ENCODE measurements around the gene CTBS.

DNA sequence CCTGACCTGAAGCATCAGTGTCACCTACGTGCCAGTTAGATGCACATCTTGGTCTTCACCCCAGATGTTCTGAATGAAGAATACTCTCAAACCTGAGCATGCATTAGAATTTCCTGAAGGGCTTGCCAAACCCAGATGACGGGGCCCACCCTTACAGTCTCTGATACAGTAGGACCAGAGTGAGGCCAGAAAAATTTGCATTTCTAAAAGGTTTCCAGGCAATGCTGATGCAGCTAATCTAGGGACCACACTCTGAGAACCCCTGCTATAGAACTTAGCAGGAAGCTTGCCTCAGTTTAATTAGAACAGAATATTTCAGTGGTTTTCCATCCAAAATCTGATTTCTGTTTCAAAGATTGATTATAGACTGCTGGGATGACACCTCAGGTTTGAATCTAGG lies 9.9 kb upstream of the CTBS start:
- TF ChIP-seq, protein P1, sequence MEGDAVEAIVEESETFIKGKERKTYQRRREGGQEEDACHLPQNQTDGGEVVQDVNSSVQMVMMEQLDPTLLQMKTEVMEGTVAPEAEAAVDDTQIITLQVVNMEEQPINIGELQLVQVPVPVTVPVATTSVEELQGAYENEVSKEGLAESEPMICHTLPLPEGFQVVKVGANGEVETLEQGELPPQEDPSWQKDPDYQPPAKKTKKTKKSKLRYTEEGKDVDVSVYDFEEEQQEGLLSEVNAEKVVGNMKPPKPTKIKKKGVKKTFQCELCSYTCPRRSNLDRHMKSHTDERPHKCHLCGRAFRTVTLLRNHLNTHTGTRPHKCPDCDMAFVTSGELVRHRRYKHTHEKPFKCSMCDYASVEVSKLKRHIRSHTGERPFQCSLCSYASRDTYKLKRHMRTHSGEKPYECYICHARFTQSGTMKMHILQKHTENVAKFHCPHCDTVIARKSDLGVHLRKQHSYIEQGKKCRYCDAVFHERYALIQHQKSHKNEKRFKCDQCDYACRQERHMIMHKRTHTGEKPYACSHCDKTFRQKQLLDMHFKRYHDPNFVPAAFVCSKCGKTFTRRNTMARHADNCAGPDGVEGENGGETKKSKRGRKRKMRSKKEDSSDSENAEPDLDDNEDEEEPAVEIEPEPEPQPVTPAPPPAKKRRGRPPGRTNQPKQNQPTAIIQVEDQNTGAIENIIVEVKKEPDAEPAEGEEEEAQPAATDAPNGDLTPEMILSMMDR (IDR thresholded peaks at IDR 0.05) = no peak
- no peak for TF ChIP-seq POLR2AphosphoS5 (IDR thresholded peaks at IDR 0.05; ENCODE audit: low read depth, low read length)
- TF ChIP-seq TCF7L2 (IDR thresholded peaks at IDR 0.05; ENCODE audit: low read depth, low read length) = no peak

Data from Panc1 (cell line).